Endodermal cell (in vitro differentiated cells): ENCODE results near the gene SBF2. TPM values are rescaled to one million over a fixed set of nuclear protein-coding genes. Genes with fewer than 3 reads are reported as not detected.

ENCODE experiments used
- DNase-seq: peaks from one replicate; pipeline ENCODE4 v3.0.0-alpha.2; 2017
- H3K27ac ChIP-seq: 2 replicates; pipeline ENCODE4 v1.5.1; 2013; ENCODE audit warnings: mild to moderate bottlenecking, low read depth, low read length, moderate library complexity
- H3K27me3 ChIP-seq: 2 replicates; pipeline ENCODE4 v1.6.1; 2013; ENCODE audit warnings: mild to moderate bottlenecking, low read length, moderate library complexity; ENCODE audit not compliant: insufficient read depth, control insufficient read depth, poor library complexity, severe bottlenecking
- H3K36me3 ChIP-seq: 2 replicates; pipeline ENCODE4 v1.7.0; 2013; ENCODE audit warnings: mild to moderate bottlenecking, low read length, moderate library complexity; ENCODE audit not compliant: control insufficient read depth, insufficient read depth
- H3K4me1 ChIP-seq: one replicate; pipeline ENCODE4 v1.7.0; 2013; ENCODE audit warnings: low read length; ENCODE audit not compliant: control insufficient read depth, insufficient read depth
- H3K4me3 ChIP-seq: 2 replicates; pipeline ENCODE4 v1.5.1; 2013; ENCODE audit warnings: mild to moderate bottlenecking, low read length, moderate library complexity
- H3K9ac ChIP-seq: 2 replicates; pipeline ENCODE4 v1.6.1; 2013; ENCODE audit warnings: mild to moderate bottlenecking, low read length, moderate library complexity; ENCODE audit not compliant: poor library complexity, severe bottlenecking; ENCODE audit errors: extremely low read depth
- H3K9me3 ChIP-seq: 2 replicates; pipeline ENCODE4 v1.6.1; 2013; ENCODE audit warnings: mild to moderate bottlenecking, low read length, moderate library complexity; ENCODE audit not compliant: control insufficient read depth
- H3K27ac Mint-ChIP-seq: 2 replicates; pipeline ENCODE4 v1.8.0; 2020; ENCODE audit warnings: mixed read lengths
- H3K27me3 Mint-ChIP-seq: 2 replicates; pipeline ENCODE4 v1.8.0; 2021; ENCODE audit warnings: mild to moderate bottlenecking, mixed read lengths; ENCODE audit not compliant: insufficient read depth
- H3K36me3 Mint-ChIP-seq: 2 replicates; pipeline ENCODE4 v1.8.0; 2020; ENCODE audit warnings: low read depth, mixed read lengths
- H3K4me1 Mint-ChIP-seq: 2 replicates; pipeline ENCODE4 v1.8.0; 2020; ENCODE audit warnings: mixed read lengths
- H3K4me3 Mint-ChIP-seq: 2 replicates; pipeline ENCODE4 v1.8.0; 2020; ENCODE audit warnings: mild to moderate bottlenecking, moderate library complexity, mixed read lengths
- H3K9me3 Mint-ChIP-seq: 2 replicates; pipeline ENCODE4 v1.8.0; 2020; ENCODE audit warnings: mild to moderate bottlenecking, mixed read lengths
- WGBS, 2 experiments: methylation state at CpG; one replicate each; pipeline versions ENCODE4 v1.1.5 to v1.1.7; 2013; ENCODE audit warnings: missing lambda C conversion rate in 2 of 2, mixed read lengths in 1 of 2; ENCODE audit not compliant: insufficient coverage in 1 of 2, insufficient read length in 1 of 2; 5-methylcytosine and 5-hydroxymethylcytosine counted together
- total RNA-seq, 2 donors: library from RNA; stranded (reverse); fragmentation: NEBNext Ultra II Directional in 1 of 2; extraction: Animal tissue kit (Norgen Biotek cat#: 25700) in 1 of 2; gene quantifications; 2 replicates in 1 of 2; 3 replicates in 1 of 2; pipeline ENCODE4 v1.2.1, GENCODE V29; 2021
- TF ChIP-seq, protein P1 (sequence below): fragments of 200-600 bp; sonication (generic); conservative IDR thresholded peaks from 2 replicates; pipeline ENCODE4 v1.5.0; 2021; ENCODE audit warnings: antibody characterized with exemption, mild to moderate bottlenecking

The SBF2 gene
- total RNA-seq, 2 donors from 2014 or later = 27.1 to 32.5 TPM

DNA sequence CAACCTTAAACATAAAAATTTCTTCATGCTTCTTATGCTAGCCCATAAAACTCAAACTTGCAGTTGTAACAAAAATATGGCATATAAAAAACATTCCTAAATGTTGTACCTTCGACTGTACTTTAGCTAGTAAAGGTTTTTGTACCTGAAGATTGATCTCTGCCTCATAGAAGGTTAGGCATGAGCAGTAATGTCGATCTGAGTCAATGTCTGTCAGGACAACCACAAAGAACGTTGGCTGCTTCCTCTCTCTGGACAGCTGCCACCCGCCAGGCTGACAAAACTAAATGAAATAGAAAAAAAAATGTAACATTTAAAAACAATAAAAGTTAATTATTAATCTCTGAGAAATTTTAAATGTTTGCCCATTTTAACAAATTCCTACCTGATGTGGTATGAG, 251.3 kb downstream of the SBF2 start:
- Histone ChIP-seq H3K9ac (no peak overlapping the region), H3K4me1 (no peaks in the 10 kb centered on the region), H3K27me3 (no peaks in the 10 kb centered on the region), H3K4me3 (no peak overlapping the region), H3K27ac (no peak overlapping the region), H3K36me3 (peaks cover 4% of the 10 kb centered on the region), H3K9me3 (peaks cover 47% of the 10 kb centered on the region)
- no peak for DNase-seq
- Mint-ChIP-seq H3K27me3 (no peaks in the 10 kb centered on the region), H3K4me1 (no peaks in the 10 kb centered on the region), H3K9me3 (peaks cover 26% of the 10 kb centered on the region), H3K36me3 (peaks cover 12% of the 10 kb centered on the region), H3K27ac (no peak overlapping the region), H3K4me3 (no peak overlapping the region)
- WGBS, 2 experiments = 93 to 96% methylated on average over 2 to 3 of the region's 4 CpGs
- TF ChIP-seq, protein P1, sequence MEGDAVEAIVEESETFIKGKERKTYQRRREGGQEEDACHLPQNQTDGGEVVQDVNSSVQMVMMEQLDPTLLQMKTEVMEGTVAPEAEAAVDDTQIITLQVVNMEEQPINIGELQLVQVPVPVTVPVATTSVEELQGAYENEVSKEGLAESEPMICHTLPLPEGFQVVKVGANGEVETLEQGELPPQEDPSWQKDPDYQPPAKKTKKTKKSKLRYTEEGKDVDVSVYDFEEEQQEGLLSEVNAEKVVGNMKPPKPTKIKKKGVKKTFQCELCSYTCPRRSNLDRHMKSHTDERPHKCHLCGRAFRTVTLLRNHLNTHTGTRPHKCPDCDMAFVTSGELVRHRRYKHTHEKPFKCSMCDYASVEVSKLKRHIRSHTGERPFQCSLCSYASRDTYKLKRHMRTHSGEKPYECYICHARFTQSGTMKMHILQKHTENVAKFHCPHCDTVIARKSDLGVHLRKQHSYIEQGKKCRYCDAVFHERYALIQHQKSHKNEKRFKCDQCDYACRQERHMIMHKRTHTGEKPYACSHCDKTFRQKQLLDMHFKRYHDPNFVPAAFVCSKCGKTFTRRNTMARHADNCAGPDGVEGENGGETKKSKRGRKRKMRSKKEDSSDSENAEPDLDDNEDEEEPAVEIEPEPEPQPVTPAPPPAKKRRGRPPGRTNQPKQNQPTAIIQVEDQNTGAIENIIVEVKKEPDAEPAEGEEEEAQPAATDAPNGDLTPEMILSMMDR = no peak

DNA sequence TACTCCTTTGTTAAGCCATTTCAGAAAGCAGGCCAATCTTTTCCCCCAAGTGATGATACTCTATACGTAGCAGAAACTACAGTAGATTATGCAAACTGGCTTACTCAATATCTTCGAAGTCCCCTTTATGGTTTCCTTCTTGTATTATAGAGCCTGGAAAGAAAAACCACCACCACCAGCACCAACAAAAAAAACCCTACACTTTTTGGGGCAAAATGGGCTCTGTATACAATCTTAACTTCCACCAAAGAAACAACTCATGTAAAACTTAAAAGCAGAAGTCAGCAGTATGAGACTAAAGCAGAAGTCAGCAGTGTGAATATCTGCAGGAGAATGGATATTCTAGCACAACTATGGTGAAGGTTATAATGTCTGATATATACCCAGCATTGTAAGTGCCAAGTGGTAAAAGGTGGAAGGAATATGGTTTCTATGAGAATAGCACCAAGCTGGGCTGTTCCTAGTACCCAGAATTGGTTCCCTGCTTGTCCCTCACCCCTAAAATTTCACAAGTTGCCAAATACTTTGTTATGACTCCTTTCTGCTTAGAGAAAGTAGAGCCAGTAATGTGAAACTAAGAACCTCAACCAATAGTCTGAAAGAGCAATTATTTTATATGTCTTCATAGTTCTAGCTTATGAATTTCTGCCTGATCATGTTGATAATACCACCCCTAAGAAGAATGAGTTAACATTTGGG, 252.1 kb downstream of the SBF2 start:
- H3K27me3 Mint-ChIP-seq = no peaks in the 10 kb centered on the region
- no peak overlapping the region for H3K27ac Mint-ChIP-seq
- Histone ChIP-seq H3K27ac (no peak overlapping the region), H3K9me3 (peaks cover 41% of the 10 kb centered on the region), H3K4me3 (no peak overlapping the region), H3K4me1 (no peaks in the 10 kb centered on the region), H3K9ac (no peak overlapping the region), H3K36me3 (peaks cover 4% of the 10 kb centered on the region), H3K27me3 (no peaks in the 10 kb centered on the region)
- 100% methylated on average over 2 of the region's 2 CpGs; no CpG with 5 or more reads in 1 of the 2 experiments for WGBS, 2 experiments
- peaks cover 26% of the 10 kb centered on the region for H3K9me3 Mint-ChIP-seq
- no peak for DNase-seq
- H3K4me1 Mint-ChIP-seq = no peaks in the 10 kb centered on the region
- TF ChIP-seq, protein P1 = no peak
- peaks cover 12% of the 10 kb centered on the region for H3K36me3 Mint-ChIP-seq
- H3K4me3 Mint-ChIP-seq = no peak overlapping the region

DNA sequence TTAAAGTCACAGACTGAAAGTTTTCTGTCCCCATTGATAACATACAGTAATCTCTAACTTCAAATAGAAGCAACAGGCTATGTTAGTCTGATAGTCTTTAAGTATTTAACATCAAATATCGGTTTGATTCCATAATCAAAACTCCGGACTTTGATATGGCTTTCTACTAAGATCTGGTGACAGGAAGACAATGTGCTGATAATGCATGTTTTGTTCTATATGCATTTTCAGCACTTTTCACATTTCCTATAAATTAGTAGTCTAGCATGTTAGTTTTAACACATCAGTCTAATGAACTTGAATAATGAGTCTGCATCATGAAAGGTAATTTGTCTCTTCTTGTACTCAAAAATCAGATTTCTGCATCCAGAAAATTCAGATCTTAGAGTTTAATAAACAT, 252.7 kb downstream of the SBF2 start:
- no peaks in the 10 kb centered on the region for H3K27me3 Mint-ChIP-seq
- peaks cover 12% of the 10 kb centered on the region for H3K36me3 Mint-ChIP-seq
- DNase-seq = no peak
- Histone ChIP-seq H3K9ac (no peak overlapping the region), H3K4me3 (no peak overlapping the region), H3K9me3 (peaks cover 35% of the 10 kb centered on the region), H3K27me3 (no peaks in the 10 kb centered on the region), H3K36me3 (peaks cover 4% of the 10 kb centered on the region), H3K4me1 (no peaks in the 10 kb centered on the region), H3K27ac (no peak overlapping the region)
- no peaks in the 10 kb centered on the region for H3K4me1 Mint-ChIP-seq
- no peak overlapping the region for H3K4me3 Mint-ChIP-seq
- TF ChIP-seq, protein P1 = no peak
- H3K27ac Mint-ChIP-seq = no peak overlapping the region
- WGBS, 2 experiments = 0% methylated on average over 1 of the region's 2 CpGs; no CpG with 5 or more reads in 1 of the 2 experiments
- peaks cover 26% of the 10 kb centered on the region for H3K9me3 Mint-ChIP-seq
